Activated naive CD4-positive, alpha-beta T cell treated with anti-CD3 and anti-CD28 coated beads, Interleukin-2, amount 50 U/mL, for 24 hours (primary cell): Measurements from ENCODE around the gene CPA1.
"Not testable (repeated sequence)": the region's sequence is repeated elsewhere in the genome, so short reads cannot be mapped to it uniquely, and the experiment has no call there.

Experiments
- H3K27ac Mint-ChIP-seq: one replicate; pipeline ENCODE4 v1.8.0; 2021; ENCODE audit warnings: mild to moderate bottlenecking, mixed read lengths
- H3K27me3 Mint-ChIP-seq: one replicate; pipeline ENCODE4 v1.8.0; 2021; ENCODE audit warnings: mixed read lengths
- H3K36me3 Mint-ChIP-seq: one replicate; pipeline ENCODE4 v1.8.0; 2021; ENCODE audit warnings: mixed read lengths
- H3K4me1 Mint-ChIP-seq: one replicate; pipeline ENCODE4 v1.8.0; 2021; ENCODE audit warnings: mixed read lengths
- H3K4me3 Mint-ChIP-seq: one replicate; pipeline ENCODE4 v1.8.0; 2021; ENCODE audit warnings: mild to moderate bottlenecking, mixed read lengths
- H3K9me3 Mint-ChIP-seq: one replicate; pipeline ENCODE4 v1.8.0; 2021; ENCODE audit warnings: mixed read lengths

CPA1 gene

GRCh38 chr7:130365511-130366441 lies 14.5 kb upstream of the CPA1 start:
- peaks cover 22% of the 10 kb centered on the region for H3K4me1 Mint-ChIP-seq
- no peaks in the 10 kb centered on the region for H3K9me3 Mint-ChIP-seq
- no peak overlapping the region for H3K27ac Mint-ChIP-seq
- no peak overlapping the region for H3K4me3 Mint-ChIP-seq
- no peaks in the 10 kb centered on the region for H3K27me3 Mint-ChIP-seq
- no peaks in the 10 kb centered on the region for H3K36me3 Mint-ChIP-seq

- no peak overlapping the region for H3K4me3 Mint-ChIP-seq
- H3K9me3 Mint-ChIP-seq, result no peaks in the 10 kb centered on the region
- no peak overlapping the region for H3K27ac Mint-ChIP-seq
- no peaks in the 10 kb centered on the region for H3K36me3 Mint-ChIP-seq
- H3K27me3 Mint-ChIP-seq, result no peaks in the 10 kb centered on the region
- peaks cover 22% of the 10 kb centered on the region for H3K4me1 Mint-ChIP-seq
Observed at GRCh38 chr7:130366564-130366963, 13.7 kb upstream of the CPA1 start.

DNA sequence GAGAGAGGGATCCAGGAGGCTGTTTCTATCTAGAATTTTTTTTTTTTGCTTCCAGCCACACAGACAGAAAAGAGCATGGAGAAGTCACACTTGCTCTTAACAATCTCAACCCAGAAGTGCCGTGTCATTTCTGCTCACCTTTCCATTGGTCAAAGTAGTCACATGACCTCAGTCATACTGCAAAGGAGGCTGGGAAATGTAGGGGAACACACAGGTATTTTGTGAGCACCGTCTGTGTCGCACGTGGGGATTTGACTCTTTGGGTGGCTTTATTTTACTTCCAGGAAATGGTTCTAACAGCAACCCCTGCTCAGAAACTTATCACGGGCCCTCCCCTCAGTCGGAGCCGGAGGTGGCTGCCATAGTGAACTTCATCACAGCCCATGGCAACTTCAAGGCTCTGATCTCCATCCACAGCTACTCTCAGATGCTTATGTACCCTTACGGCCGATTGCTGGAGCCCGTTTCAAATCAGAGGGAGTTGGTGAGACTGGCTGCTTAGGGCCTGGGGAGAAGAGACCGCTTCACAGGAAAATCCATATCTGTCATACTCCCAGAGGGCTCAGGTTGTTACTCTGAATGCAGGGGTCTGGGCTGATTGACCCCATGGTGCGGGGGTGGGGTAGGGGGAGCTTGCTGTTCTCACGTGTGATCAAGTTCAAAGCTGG lies 13.1 kb upstream of the CPA1 start:
- no peaks in the 10 kb centered on the region for H3K9me3 Mint-ChIP-seq
- H3K4me3 Mint-ChIP-seq, result no peak overlapping the region
- no peaks in the 10 kb centered on the region for H3K27me3 Mint-ChIP-seq
- H3K36me3 Mint-ChIP-seq, result no peaks in the 10 kb centered on the region
- H3K4me1 Mint-ChIP-seq, result peaks cover 22% of the 10 kb centered on the region
- no peak overlapping the region for H3K27ac Mint-ChIP-seq

GRCh38 chr7:130367836-130368746 lies 12.2 kb upstream of the CPA1 start:
- no peaks in the 10 kb centered on the region for H3K27me3 Mint-ChIP-seq
- H3K27ac Mint-ChIP-seq, result no peak overlapping the region

DNA sequence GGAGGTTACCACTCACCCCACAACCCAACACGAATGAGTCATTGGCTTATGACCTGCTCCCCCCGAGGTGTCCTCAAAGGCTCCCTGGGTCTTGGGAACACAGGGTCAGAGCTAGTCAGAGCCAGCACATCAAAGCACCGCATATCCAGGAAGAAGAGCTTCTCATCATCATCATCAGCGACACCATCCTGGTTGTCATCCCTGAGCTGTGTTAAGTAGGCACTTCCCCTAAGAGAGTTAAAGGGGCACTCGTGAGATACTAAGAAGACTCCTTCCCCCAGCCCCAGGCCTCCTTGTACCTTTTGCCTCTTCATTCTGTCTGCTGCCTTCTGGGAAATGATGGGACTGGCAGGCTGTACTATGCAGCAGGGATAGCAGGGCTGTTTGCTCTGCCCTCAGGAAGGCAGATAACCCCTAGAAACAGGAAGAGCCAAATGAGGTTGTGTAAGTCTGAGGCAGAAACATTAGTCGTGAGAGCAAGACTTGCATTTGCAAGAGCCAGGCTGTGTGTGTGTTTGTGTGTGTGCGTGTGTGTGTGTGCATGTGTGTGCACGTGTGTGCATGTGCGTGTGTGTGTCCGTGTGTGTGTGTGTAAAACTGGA lies 11.1 kb upstream of the CPA1 start:
- Mint-ChIP-seq H3K9me3 (no peaks in the 10 kb centered on the region), H3K4me1 (peaks cover 22% of the 10 kb centered on the region), H3K36me3 (no peaks in the 10 kb centered on the region), H3K27ac (no peak overlapping the region), H3K27me3 (no peaks in the 10 kb centered on the region), H3K4me3 (no peak overlapping the region)

More at GRCh38 chr7:130367836-130368746, 12.2 kb upstream of the CPA1 start:
- no peaks in the 10 kb centered on the region for H3K36me3 Mint-ChIP-seq
- no peak overlapping the region for H3K4me3 Mint-ChIP-seq
- H3K9me3 Mint-ChIP-seq, result no peaks in the 10 kb centered on the region
- H3K4me1 Mint-ChIP-seq, result peaks cover 22% of the 10 kb centered on the region

DNA sequence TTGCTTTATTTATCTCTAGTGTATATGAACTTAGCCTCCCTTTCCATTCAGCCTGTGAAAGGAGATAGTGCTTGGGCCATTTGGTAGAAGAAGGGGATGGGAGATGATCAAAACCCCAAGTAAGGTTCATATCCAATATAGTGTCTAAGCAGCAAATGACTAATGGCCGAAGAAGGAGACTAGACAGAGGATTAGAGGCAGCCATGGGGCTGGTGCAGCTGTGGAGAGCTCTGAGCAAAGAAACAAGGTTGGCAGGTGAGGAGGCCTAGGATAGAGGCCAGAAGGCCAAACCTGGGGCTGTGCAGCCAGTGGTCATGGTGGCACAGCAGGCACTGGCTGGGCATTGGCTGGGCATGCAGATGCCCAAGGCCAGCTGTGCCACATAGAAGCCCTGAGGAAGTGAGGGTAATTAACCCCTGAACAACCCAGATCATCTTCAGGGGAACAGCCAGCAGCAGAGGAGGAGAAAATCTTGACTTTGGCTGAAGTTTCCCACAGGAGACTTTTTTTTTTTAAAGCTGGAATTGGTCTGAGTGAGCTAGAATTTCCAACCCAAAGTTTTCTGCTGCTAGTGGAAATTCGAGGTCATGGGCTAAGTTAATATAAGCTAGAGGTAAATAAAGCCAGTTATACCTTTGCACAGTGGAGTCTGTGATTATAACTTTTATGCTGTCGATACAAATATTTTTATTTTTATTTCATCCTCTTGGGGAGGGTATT lies 10.3 kb upstream of the CPA1 start:
- no peak overlapping the region for H3K27ac Mint-ChIP-seq
- H3K9me3 Mint-ChIP-seq, result no peaks in the 10 kb centered on the region
- H3K27me3 Mint-ChIP-seq, result no peaks in the 10 kb centered on the region
- no peak overlapping the region for H3K4me3 Mint-ChIP-seq
- peaks cover 22% of the 10 kb centered on the region for H3K4me1 Mint-ChIP-seq
- H3K36me3 Mint-ChIP-seq, result no peaks in the 10 kb centered on the region

GRCh38 chr7:130371046-130371445 lies 9.2 kb upstream of the CPA1 start:
- Mint-ChIP-seq H3K4me1 (peaks cover 22% of the 10 kb centered on the region), H3K36me3 (no peaks in the 10 kb centered on the region), H3K27me3 (no peaks in the 10 kb centered on the region), H3K9me3 (no peaks in the 10 kb centered on the region), H3K4me3 (no peak overlapping the region), H3K27ac (no peak overlapping the region)

GRCh38 chr7:130372402-130373165 lies 7.7 kb upstream of the CPA1 start:
- Mint-ChIP-seq H3K36me3 (no peaks in the 10 kb centered on the region), H3K27ac (no peak overlapping the region), H3K4me3 (no peak overlapping the region), H3K9me3 (no peaks in the 10 kb centered on the region), H3K4me1 (peaks cover 15% of the 10 kb centered on the region), H3K27me3 (no peaks in the 10 kb centered on the region)

GRCh38 chr7:130374507-130374906 lies 5.8 kb upstream of the CPA1 start:
- Mint-ChIP-seq H3K36me3 (no peaks in the 10 kb centered on the region), H3K27me3 (no peaks in the 10 kb centered on the region), H3K9me3 (no peaks in the 10 kb centered on the region), H3K4me3 (no peak overlapping the region), H3K4me1 (peaks cover 4% of the 10 kb centered on the region), H3K27ac (no peak overlapping the region)

- not testable (repeated sequence) for H3K9me3 Mint-ChIP-seq, H3K4me1 Mint-ChIP-seq, H3K27ac Mint-ChIP-seq, H3K4me3 Mint-ChIP-seq, H3K27me3 Mint-ChIP-seq, H3K36me3 Mint-ChIP-seq
Observed at GRCh38 chr7:130376461-130376860, 3.8 kb upstream of the CPA1 start.

DNA sequence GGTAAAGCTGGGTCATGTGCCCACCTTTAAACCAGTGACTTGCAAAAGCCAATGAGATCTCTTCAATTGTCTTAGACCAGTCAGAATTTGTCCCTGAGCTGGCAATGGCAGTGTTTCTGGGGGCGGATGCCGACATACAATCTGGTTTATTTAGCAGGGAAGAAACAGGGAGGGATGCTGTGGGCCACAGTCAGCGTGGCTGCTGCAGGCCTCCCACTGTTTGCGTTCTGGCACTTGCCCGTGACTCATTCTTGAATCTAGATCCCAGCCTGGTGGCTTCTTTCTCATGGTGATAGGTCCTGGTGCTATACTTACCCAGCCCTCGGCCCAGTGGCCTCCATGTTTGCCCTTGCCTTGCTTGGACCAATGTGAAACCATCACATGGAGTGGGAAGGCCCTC lies 3.1 kb upstream of the CPA1 start:
- Mint-ChIP-seq H3K27ac (no peak overlapping the region), H3K9me3 (no peaks in the 10 kb centered on the region), H3K27me3 (no peaks in the 10 kb centered on the region), H3K4me1 (no peaks in the 10 kb centered on the region), H3K4me3 (no peak overlapping the region), H3K36me3 (no peaks in the 10 kb centered on the region)

DNA sequence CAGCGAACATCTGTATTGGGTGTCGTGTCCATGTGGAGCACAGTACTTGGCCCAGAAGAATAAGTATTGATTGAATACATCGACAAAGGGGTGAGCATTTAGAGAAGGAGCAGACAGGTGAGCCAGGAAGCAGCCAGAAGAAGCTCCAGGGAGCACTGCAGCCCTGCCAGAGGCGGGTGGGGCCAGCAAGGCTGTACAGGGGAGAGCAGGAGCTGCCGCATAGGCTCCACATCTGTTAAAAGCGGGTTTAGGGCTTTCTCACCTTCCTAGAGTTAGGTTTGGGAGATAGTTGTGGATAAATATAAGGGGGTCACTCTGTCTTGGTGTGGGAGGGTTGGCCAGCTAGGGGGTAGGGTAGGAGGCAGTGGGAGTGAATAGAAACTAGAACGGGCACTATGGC lies 1.3 kb upstream of the CPA1 start:
- no peaks in the 10 kb centered on the region for H3K27me3 Mint-ChIP-seq
- H3K36me3 Mint-ChIP-seq, result no peaks in the 10 kb centered on the region
- no peaks in the 10 kb centered on the region for H3K4me1 Mint-ChIP-seq
- H3K9me3 Mint-ChIP-seq, result no peaks in the 10 kb centered on the region
- no peak overlapping the region for H3K4me3 Mint-ChIP-seq
- H3K27ac Mint-ChIP-seq, result no peak overlapping the region

- H3K27ac Mint-ChIP-seq, result no peak overlapping the region
Observed at GRCh38 chr7:130379532-130379920, 768 bp upstream of the CPA1 start.

GRCh38 chr7:130380861-130381455 lies 664 bp downstream of the CPA1 start:
- H3K27ac Mint-ChIP-seq, result no peak overlapping the region
- H3K36me3 Mint-ChIP-seq, result no peaks in the 10 kb centered on the region
- H3K4me3 Mint-ChIP-seq, result no peak overlapping the region
- no peaks in the 10 kb centered on the region for H3K9me3 Mint-ChIP-seq
- H3K4me1 Mint-ChIP-seq, result no peaks in the 10 kb centered on the region
- no peaks in the 10 kb centered on the region for H3K27me3 Mint-ChIP-seq

More at GRCh38 chr7:130379532-130379920, 768 bp upstream of the CPA1 start:
- Mint-ChIP-seq H3K36me3 (no peaks in the 10 kb centered on the region), H3K4me1 (no peaks in the 10 kb centered on the region), H3K9me3 (no peaks in the 10 kb centered on the region), H3K27me3 (no peaks in the 10 kb centered on the region), H3K4me3 (no peak overlapping the region)
